Right lobe of liver (tissue), 4 donors: ENCODE measurements around the gene ADPGK.

Experiments
- CTCF ChIP-seq, 4 donors: fragments of 200-600 bp in 3 of 4; fragments of 450-650 bp in 1 of 4; IDR thresholded peaks; one replicate each; pipeline versions ENCODE4 v1.5.1 to v1.8.0; 2016 to 2022; ENCODE audit warnings: antibody characterized with exemption in 4 of 4, mild to moderate bottlenecking in 2 of 4
- POLR2A ChIP-seq: fragments of 450-650 bp; IDR thresholded peaks from one replicate; pipeline ENCODE4 v1.6.1; 2017; ENCODE audit warnings: antibody characterized with exemption, mild to moderate bottlenecking
- donor health status: DM: no; HTN: no; CAD: no.
- donor health status: DM: no; HTN: no; CAD: no.
- donor health status: DM: no; HTN: yes; CAD: no.

GRCh38 chr15:72732516-72732915, 51.0 kb downstream of the ADPGK start:
- TF ChIP-seq CTCF (IDR thresholded peaks at IDR 0.05) (no peak), POLR2A (no peak)
